Measurements from ENCODE around the gene HUS1B. TPM values are rescaled to one million over a fixed set of nuclear protein-coding genes. Genes with fewer than 3 reads are reported as not detected.

Gene HUS1B
- total and polyA plus RNA-seq, 2 of the 13 experiments (the other 11 are each of a cell fraction or from before 2014, with no cell fraction given), result 0.18 to 0.40 TPM

DNA sequence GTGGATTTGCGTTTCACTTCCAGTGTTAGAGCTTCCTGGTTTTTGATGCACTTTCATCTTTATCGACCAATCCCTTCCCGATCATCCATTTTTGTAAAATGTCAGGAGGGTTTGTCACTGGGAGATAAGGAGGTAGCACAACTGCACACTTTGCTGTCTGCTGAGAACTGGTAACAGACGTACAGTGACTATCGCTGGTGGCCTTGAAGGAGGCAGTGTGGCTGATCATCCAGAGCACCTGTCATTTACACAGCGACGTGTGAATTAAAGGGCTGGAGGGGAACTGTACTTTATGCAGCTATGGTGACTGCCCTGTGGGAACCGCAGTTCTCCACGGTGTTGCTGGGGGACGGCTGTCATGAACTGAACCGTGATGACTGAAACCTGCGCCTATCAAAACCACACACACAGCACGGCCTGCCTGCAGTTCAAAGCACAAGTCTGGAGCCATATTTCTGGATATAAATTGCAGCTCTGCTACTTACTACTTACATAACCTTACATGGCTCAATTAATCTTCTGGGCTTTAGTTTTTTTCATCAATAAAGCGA lies 50.0 kb downstream of the HUS1B start:
- ATAC-seq (no peak), DNase-seq (ENCODE audit: low spot score) (no peak), FAIRE-seq (no peak)
- Histone ChIP-seq H3K9me3 (ENCODE audit: low read length) (no peaks in the 10 kb centered on the region), H3K4me2 (ENCODE audit: low read depth, low read length) (no peak overlapping the region), H4K20me1 (ENCODE audit: insufficient read depth, low read length) (no peaks in the 10 kb centered on the region), H3K36me3 (replicated peaks in 1 of 2; ENCODE audit: control insufficient read depth in 1 of 2, insufficient read depth in 2 of 2, low read length in 2 of 2) (peaks cover 0 to 6% of the 10 kb centered on the region in 2 experiments; a peak in 2 of 5 replicates), H3K27me3 (ENCODE audit: control insufficient read depth in 1 of 2, insufficient read depth in 2 of 2, low read length in 2 of 2) (no peaks in the 10 kb centered on the region), H3K4me1 (ENCODE audit: insufficient read depth, low read length) (no peaks in the 10 kb centered on the region), H3K4me3 (replicated peaks in 1 of 3; ENCODE audit: insufficient read depth in 1 of 3, low read depth in 2 of 3, low read length in 3 of 3) (no peak overlapping the region), H2AFZ (ENCODE audit: low read length) (no peak overlapping the region), H3K9ac (ENCODE audit: insufficient read depth, low read depth, low read length) (no peak overlapping the region), H3K27ac (ENCODE audit: extremely low read length, insufficient read depth, low read length) (no peak overlapping the region), H3K79me2 (ENCODE audit: insufficient read depth, low read length) (no peaks in the 10 kb centered on the region)
- 97% methylated on average over 14 of the region's 14 CpGs for whole genome bisulfite sequencing (ENCODE audit: low lambda C conversion rate)
- no TSS peak for BruUV-seq (replicated peaks)
- no peak for TF ChIP-seq ZNF790 (CRISPR knock-in tag; IDR thresholded peaks at IDR 0.05; ENCODE audit: borderline replicate concordance)
- no peak for TF ChIP-seq FOXM1 (CRISPR knock-in tag; IDR thresholded peaks at IDR 0.05)
- ChIA-PET CTCF (ENCODE audit: low intra/inter-chr PET ratio, low total read pairs) (no interaction called here), POLR2A (no interaction called here)
- in situ Hi-C loops (cut with HindIII; ENCODE audit: extremely low pct_ligation_motif_present, low pct_unique_long_range_greater_than_20kb) (no loop called here), intact Hi-C loops (cut with micrococcal nuclease; ENCODE audit: unreplicated experiment) (no loop called here)

Other genes starting within 250 kb of the HUS1B start
- gene EXOC2, start 36.0 kb upstream of the HUS1B start, total RNA-seq (2016; rRNA removed; fragmentation: Illumina TruSeq; extraction: Trizol), result 22.9 and 36.6 TPM in 2 replicates
- 12.6 and 12.9 TPM in 2 replicates for gene EXOC2, start 36.0 kb upstream of the HUS1B start, polyA plus RNA-seq (2011; rRNA removed)